PC-3 (cell line): Measurements from ENCODE around the gene XYLT2. TPM values are rescaled to one million over a fixed set of nuclear protein-coding genes. Genes with fewer than 3 reads are reported as not detected.

Experiments
- ATAC-seq: fragments of 200-7000 bp; cut with Tn5 transposase; 2 replicates; pipeline ENCODE4 v1.9.1; 2020; ENCODE audit warnings: mild to moderate bottlenecking, moderate library complexity
- BruUV-seq: library from RNA; stranded (reverse); fragments of 400-500 nt; replicated peaks from 2 replicates; lab custom pipeline; 2021; lab: Mats Ljungman, UMichigan
- CTCF ChIA-PET: fragments of 300-600 bp; sonication (Branson Sonifier 250); formaldehyde crosslinking; loops from one replicate; lab custom pipeline; 2022; ENCODE audit warnings: antibody characterized with exemption; lab: Charles Lee
- POLR2A ChIA-PET: fragments of 300-600 bp; sonication (Branson Sonifier 250); formaldehyde crosslinking; loops from one replicate; lab custom pipeline; 2022; ENCODE audit warnings: antibody characterized with exemption; ENCODE audit not compliant: unreplicated experiment; lab: Charles Lee
- DNase-seq: peaks from one replicate; pipeline ENCODE4 v3.0.0-alpha.2; 2015
- H2AFZ ChIP-seq: fragments of 300-600 bp; sonication (generic); 2 replicates; pipeline ENCODE4 v1.6.0; 2016; ENCODE audit warnings: antibody characterized with exemption, low read length
- H3F3A ChIP-seq: fragments of 300-600 bp; sonication (generic); one replicate; pipeline ENCODE4 v1.6.0; 2017; ENCODE audit warnings: antibody characterized with exemption, low read length, control low read depth, mild to moderate bottlenecking; ENCODE audit not compliant: unreplicated experiment
- H3K27ac ChIP-seq: fragments of 300-600 bp; sonication (generic); 2 replicates; pipeline ENCODE4 v1.5.1; 2016; ENCODE audit warnings: mild to moderate bottlenecking, low read length
- H3K27me3 ChIP-seq: fragments of 300-600 bp; sonication (generic); 2 replicates; pipeline ENCODE4 v1.6.1; 2016; ENCODE audit warnings: low read length, mixed read lengths
- H3K36me3 ChIP-seq: fragments of 300-600 bp; sonication (generic); 2 replicates; pipeline ENCODE4 v1.6.1; 2016; ENCODE audit warnings: low read depth, mixed run types, low read length, mixed read lengths
- H3K4me1 ChIP-seq: fragments of 300-600 bp; sonication (generic); 2 replicates; pipeline ENCODE4 v1.5.1; 2016; ENCODE audit warnings: low read length; ENCODE audit not compliant: insufficient read depth
- H3K4me2 ChIP-seq: fragments of 300-600 bp; sonication (generic); 2 replicates; pipeline ENCODE4 v1.6.0; 2016; ENCODE audit warnings: low read length
- H3K4me3 ChIP-seq: fragments of 300-600 bp; sonication (generic); 2 replicates; pipeline ENCODE4 v1.5.1; 2016; ENCODE audit warnings: mild to moderate bottlenecking, low read length, mixed read lengths
- H3K79me2 ChIP-seq: fragments of 300-600 bp; sonication (generic); 2 replicates; pipeline ENCODE4 v1.6.1; 2017; ENCODE audit warnings: low read length, mixed read lengths
- H3K9ac ChIP-seq: fragments of 300-600 bp; sonication (generic); 2 replicates; pipeline ENCODE4 v1.6.0; 2016; ENCODE audit warnings: mild to moderate bottlenecking, low read length
- H3K9me2 ChIP-seq: fragments of 300-600 bp; sonication (generic); replicated peaks from 2 replicates; pipeline ENCODE4 v1.6.1; 2016; ENCODE audit warnings: mixed run types, low read length, mixed read lengths
- H3K9me3 ChIP-seq: fragments of 300-600 bp; sonication (generic); 2 replicates; pipeline ENCODE4 v1.6.1; 2016; ENCODE audit warnings: low read length, mixed read lengths
- H4K20me1 ChIP-seq: fragments of 300-600 bp; sonication (generic); 2 replicates; pipeline ENCODE4 v1.6.1; 2016; ENCODE audit warnings: low read length, mixed read lengths
- EZH2 ChIP-seq: fragments of 300-600 bp; sonication (generic); IDR thresholded peaks from one replicate; pipeline ENCODE4 v1.6.1; 2017; ENCODE audit warnings: antibody characterized with exemption, mild to moderate bottlenecking, low read length; ENCODE audit not compliant: unreplicated experiment
- EZH2phosphoT487 ChIP-seq: fragments of 300-600 bp; sonication (generic); IDR thresholded peaks from 2 replicates; pipeline ENCODE4 v1.6.1; 2018; ENCODE audit warnings: mild to moderate bottlenecking, antibody characterized with exemption, low read length, borderline replicate concordance
- intact Hi-C: fragments of 100-400 bp; cut with micrococcal nuclease; formaldehyde crosslinking; loops from 2 replicates; pipeline ENCODE4 v1.9.0; 2023
- total RNA-seq: library from RNA; depleted of rRNA; stranded (reverse); fragments of >200 nt; gene quantifications from 2 replicates; pipeline ENCODE4 v1.2.3, GENCODE V29; 2014
- TF ChIP-seq, protein P1 (sequence below): fragments of 300-600 bp; sonication (generic); conservative IDR thresholded peaks from 2 replicates; pipeline ENCODE4 v1.5.1; 2017; ENCODE audit warnings: antibody characterized with exemption, low read depth, mild to moderate bottlenecking, low read length

XYLT2 gene
- total RNA-seq, 1 experiment from 2014 or later = 53.5 TPM

DNA sequence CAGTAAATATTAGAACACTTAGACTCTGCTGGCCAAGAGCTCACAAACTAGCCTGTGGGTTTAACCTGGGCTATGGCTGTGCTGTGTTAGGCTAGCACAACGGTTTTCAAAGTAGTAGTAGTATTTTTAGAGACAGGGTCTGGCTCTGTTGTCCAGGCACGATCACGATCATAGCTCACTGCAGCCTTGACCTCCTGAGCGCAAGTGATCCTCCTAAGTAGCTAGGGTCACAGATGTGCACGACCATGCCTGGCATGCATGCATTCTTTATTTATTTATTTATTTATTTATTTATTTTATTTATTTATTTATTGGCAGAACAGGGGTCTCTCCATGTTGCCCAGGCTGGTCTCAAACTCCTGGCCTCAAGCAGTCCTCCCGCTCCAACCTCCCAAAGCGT, 16.7 kb downstream of the XYLT2 start:
- BruUV-seq = no TSS peak
- Histone ChIP-seq H4K20me1 (no peaks in the 10 kb centered on the region), H3K9ac (no peak overlapping the region), H3K4me1 (no peaks in the 10 kb centered on the region), H3K4me2 (no peak overlapping the region), H3K27ac (no peak overlapping the region), H3K9me3 (no peaks in the 10 kb centered on the region), H3K36me3 (peaks cover 21% of the 10 kb centered on the region; the same call in 1 of the 2 replicates), H2AFZ (no peak overlapping the region), H3F3A (peaks cover 6% of the 10 kb centered on the region), H3K79me2 (no peaks in the 10 kb centered on the region), H3K27me3 (no peaks in the 10 kb centered on the region), H3K9me2 (no peaks in the 10 kb centered on the region), H3K4me3 (no peak overlapping the region)
- intact Hi-C loops = loop anchor here (1.0 kb wide), 2 partner anchors 35 to 117 kb away; partner anchors contain the start of gene LRRC59
- ChIA-PET POLR2A (interaction anchor here (0.6 kb wide), 2 partner anchors 144 to 322 kb away, joined by 3 to 5 read pairs; no protein-coding TSS in a partner anchor), CTCF (interaction anchor here (0.5 to 2.7 kb wide), 8 partner anchors 29 to 162 kb away, joined by 3 to 28 read pairs (median 9); partner anchors contain the start of gene LRRC59)
- ATAC-seq = no peak
- DNase-seq = no peak
- no peak for TF ChIP-seq EZH2phosphoT487
- TF ChIP-seq, protein P1, sequence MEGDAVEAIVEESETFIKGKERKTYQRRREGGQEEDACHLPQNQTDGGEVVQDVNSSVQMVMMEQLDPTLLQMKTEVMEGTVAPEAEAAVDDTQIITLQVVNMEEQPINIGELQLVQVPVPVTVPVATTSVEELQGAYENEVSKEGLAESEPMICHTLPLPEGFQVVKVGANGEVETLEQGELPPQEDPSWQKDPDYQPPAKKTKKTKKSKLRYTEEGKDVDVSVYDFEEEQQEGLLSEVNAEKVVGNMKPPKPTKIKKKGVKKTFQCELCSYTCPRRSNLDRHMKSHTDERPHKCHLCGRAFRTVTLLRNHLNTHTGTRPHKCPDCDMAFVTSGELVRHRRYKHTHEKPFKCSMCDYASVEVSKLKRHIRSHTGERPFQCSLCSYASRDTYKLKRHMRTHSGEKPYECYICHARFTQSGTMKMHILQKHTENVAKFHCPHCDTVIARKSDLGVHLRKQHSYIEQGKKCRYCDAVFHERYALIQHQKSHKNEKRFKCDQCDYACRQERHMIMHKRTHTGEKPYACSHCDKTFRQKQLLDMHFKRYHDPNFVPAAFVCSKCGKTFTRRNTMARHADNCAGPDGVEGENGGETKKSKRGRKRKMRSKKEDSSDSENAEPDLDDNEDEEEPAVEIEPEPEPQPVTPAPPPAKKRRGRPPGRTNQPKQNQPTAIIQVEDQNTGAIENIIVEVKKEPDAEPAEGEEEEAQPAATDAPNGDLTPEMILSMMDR = no peak
- no peak for TF ChIP-seq EZH2

DNA sequence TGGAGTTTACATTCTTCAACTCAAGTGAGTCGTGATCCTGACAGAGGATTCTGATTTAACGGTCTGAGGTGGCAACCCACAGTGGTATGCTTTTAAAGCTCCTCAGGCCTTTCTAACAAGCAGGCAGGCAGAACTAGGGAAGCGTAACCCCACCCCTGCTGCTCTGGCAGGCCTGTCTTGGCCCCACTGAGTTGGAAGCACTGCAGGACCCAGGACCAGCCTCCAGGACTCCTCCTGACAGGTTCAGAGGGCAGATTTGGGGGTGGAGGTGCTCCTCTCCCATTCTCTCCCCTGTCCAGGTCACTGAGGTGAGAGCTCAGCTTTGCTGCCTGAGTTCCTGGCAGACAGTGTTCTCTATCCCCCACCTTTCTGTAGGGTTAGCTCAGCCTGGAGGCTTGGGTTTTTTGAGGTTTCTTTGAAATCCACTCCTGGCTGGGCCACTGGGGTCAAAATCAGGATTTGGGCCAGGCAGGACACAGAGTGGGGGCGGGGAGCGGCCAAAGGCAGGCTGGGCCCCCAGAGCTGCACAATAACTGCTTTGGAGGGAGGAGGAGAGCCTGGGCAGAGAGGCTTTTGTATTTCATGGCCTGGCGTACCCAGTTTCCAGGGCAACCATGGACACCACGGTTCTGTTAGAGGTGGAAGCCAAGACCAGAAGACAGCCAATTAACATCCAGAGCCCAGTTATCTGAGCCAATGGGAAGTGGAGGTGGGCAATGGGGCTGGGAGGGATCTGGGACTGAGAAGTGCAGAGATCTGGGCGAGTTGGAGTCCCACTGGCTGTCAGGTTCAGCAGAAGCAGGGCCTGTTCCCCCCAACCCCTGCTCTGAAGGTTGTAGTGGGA, 17.5 kb downstream of the XYLT2 start:
- Histone ChIP-seq H3K4me3 (no peak overlapping the region), H3K4me2 (no peak overlapping the region), H3K36me3 (peaks cover 22% of the 10 kb centered on the region; the same call in 1 of the 2 replicates), H2AFZ (no peak overlapping the region), H3K9me3 (no peaks in the 10 kb centered on the region), H4K20me1 (no peaks in the 10 kb centered on the region), H3K9ac (no peak overlapping the region), H3K9me2 (no peaks in the 10 kb centered on the region), H3K27me3 (no peaks in the 10 kb centered on the region), H3K4me1 (no peaks in the 10 kb centered on the region), H3K27ac (no peak overlapping the region), H3K79me2 (no peaks in the 10 kb centered on the region), H3F3A (peaks cover 6% of the 10 kb centered on the region)
- POLR2A ChIA-PET = no interaction called here
- TF ChIP-seq, protein P1 = no peak
- no peak for TF ChIP-seq EZH2phosphoT487
- no peak for TF ChIP-seq EZH2
- CTCF ChIA-PET = interaction anchor here (0.5 to 2.7 kb wide), 5 partner anchors 23 to 163 kb away, joined by 3 to 28 read pairs (median 13); partner anchors contain the start of gene LRRC59
- intact Hi-C loops = no loop called here
- BruUV-seq = TSS peak; percentile 11
- DNase-seq = peak; percentile 36
- peak; percentile 21 for ATAC-seq

DNA sequence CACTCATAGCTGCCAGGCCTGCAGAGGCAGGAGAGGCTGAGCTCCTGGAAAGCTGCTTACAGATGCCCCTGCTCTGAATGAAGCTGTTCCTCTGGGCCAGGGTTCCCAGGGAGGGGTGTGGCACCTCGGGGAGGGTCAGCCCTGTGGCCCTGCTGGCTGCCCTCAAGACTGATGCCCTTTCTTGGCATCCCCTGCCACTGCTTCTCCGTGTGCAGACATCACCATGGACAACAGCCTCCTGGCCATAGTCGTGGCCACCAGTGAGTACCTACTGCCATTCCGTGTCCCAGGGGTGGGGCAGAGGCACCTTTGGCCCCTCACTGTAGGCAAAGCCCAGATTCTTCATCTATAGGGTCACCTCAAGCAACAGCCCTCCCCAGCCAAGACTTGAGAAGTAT, 18.1 kb downstream of the XYLT2 start:
- ATAC-seq (no peak; the same call in 1 of the 2 replicates), DNase-seq (no peak)
- Histone ChIP-seq H3K9me3 (no peaks in the 10 kb centered on the region), H3K4me3 (no peak overlapping the region), H3K4me1 (no peaks in the 10 kb centered on the region), H3K79me2 (no peaks in the 10 kb centered on the region), H3K27me3 (no peaks in the 10 kb centered on the region), H3K9ac (no peak overlapping the region), H3K9me2 (no peaks in the 10 kb centered on the region), H3K4me2 (no peak overlapping the region), H3K36me3 (peaks cover 22% of the 10 kb centered on the region), H2AFZ (no peak overlapping the region), H3K27ac (no peak overlapping the region), H3F3A (peaks cover 6% of the 10 kb centered on the region), H4K20me1 (no peaks in the 10 kb centered on the region)
- BruUV-seq = no TSS peak
- intact Hi-C loops = no loop called here
- TF ChIP-seq EZH2 (no peak), EZH2phosphoT487 (no peak)
- TF ChIP-seq, protein P1 = no peak
- ChIA-PET POLR2A (no interaction called here), CTCF (no interaction called here)
